ENCODE results near the gene XKR8. TPM values are rescaled to one million over a fixed set of nuclear protein-coding genes. Genes with fewer than 3 reads are reported as not detected.
A peak's percentile ranks its signal among the peaks of the same experiment; 100 is the strongest.

Gene XKR8
- total RNA-seq, 2 donors from 2014 or later: 7.1 to 9.8 TPM

DNA sequence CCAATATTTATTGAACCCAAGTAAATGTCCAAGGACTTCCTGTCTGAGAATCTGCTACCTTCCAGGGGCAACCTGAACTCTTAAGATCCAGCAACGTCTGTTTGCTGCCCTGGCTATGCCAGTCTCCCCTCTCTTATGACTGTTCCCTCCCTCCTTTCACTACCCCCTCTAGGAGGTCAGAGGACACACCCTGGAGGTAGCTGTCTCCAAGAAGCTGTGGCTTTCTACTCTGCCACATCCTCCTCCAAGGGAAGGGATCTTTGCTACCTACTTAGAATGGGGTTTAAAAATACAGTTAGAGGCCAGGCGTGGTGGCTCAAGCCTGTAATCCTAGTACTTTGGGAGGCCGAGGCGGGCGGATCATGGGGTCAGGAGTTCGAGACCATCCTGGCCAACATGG lies 28.6 kb upstream of the XKR8 start:
- H3K4me1 ChIP-seq: no peaks in the 10 kb centered on the region
- H3K27me3 ChIP-seq: no peaks in the 10 kb centered on the region
- no peaks in the 10 kb centered on the region for H3K9me3 ChIP-seq
- intact Hi-C loops (cut with DNase I): no loop called here
- no peak overlapping the region for H3K4me3 ChIP-seq
- no peaks in the 10 kb centered on the region for H3K36me3 ChIP-seq
- no peak overlapping the region for H3K27ac ChIP-seq
- no peak overlapping the region for H3K9ac ChIP-seq (ENCODE audit: low read depth in 2 of 2, low read length in 2 of 2)
- no peak for DNase-seq
- TF ChIP-seq, protein P1, sequence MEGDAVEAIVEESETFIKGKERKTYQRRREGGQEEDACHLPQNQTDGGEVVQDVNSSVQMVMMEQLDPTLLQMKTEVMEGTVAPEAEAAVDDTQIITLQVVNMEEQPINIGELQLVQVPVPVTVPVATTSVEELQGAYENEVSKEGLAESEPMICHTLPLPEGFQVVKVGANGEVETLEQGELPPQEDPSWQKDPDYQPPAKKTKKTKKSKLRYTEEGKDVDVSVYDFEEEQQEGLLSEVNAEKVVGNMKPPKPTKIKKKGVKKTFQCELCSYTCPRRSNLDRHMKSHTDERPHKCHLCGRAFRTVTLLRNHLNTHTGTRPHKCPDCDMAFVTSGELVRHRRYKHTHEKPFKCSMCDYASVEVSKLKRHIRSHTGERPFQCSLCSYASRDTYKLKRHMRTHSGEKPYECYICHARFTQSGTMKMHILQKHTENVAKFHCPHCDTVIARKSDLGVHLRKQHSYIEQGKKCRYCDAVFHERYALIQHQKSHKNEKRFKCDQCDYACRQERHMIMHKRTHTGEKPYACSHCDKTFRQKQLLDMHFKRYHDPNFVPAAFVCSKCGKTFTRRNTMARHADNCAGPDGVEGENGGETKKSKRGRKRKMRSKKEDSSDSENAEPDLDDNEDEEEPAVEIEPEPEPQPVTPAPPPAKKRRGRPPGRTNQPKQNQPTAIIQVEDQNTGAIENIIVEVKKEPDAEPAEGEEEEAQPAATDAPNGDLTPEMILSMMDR (IDR thresholded peaks at IDR 0.05): no peak

DNA sequence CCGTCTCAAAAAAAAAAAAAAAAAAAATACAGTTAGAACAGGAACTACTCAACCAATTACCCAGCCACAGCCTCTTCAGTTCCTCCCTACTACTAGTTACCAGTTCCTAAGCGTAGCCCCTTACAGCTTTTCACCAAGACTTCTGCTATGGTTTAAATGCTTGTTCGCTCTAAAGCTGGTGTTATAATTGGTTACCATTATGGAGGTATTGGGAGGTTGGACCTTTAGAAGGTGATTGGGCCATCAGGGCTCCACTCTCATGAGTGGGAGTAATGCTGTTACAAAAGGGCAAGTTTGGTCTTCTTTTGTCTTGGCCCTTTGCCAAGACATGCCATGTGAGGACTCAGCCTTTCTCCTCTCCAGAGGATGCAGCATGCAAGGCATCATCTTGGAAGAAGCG lies 28.0 kb upstream of the XKR8 start:
- Histone ChIP-seq H3K9ac (ENCODE audit: low read depth in 2 of 2, low read length in 2 of 2) (no peak overlapping the region), H3K4me1 (no peaks in the 10 kb centered on the region), H3K36me3 (no peaks in the 10 kb centered on the region), H3K9me3 (no peaks in the 10 kb centered on the region), H3K4me3 (no peak overlapping the region), H3K27ac (no peak overlapping the region), H3K27me3 (no peaks in the 10 kb centered on the region)
- no peak for DNase-seq
- intact Hi-C loops (cut with DNase I): no loop called here
- TF ChIP-seq, protein P1 (IDR thresholded peaks at IDR 0.05): no peak

DNA sequence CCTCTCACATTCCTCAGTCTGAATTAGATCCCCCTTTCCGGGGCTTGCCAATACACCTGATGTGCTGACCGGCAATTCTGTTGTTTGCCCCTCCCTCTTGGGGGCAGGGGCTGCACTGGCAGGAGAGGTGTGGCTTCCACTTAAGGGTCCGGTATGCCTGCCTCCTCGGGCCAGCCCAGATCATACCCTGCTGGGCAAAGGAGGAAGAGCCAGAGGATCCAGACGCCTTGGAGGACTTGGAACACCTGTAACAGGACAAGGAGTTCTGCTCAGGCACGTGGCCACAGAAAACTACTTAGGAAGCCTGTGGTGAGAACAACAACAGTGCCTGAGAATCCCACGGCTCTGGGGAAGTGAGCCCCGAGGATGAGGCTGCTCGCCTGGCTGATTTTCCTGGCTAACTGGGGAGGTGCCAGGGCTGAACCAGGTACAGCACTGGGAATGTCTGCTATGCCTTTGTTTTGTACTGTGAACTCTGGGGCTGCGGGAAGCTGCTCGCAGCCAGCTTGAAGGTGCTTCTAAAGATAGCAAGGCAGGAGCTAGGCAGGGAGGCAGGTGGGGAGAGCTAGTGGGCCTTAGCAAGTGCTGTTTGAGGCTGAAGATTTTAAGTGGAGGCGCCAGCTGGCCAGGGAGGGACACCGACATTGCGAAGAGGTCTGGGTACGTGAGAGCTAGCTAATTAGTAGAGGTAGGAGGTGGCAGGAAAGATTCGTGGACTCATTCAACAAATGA lies 24.8 kb upstream of the XKR8 start, which contains the start of gene SMPDL3B:
Gene SMPDL3B, plus strand, starts transcription at position 183 of the 732 bp plus-strand sequence. Its CDS starts 184 bp downstream, at position 367.
- no peaks in the 10 kb centered on the region for H3K27me3 ChIP-seq
- H3K9me3 ChIP-seq: no peaks in the 10 kb centered on the region
- DNase-seq: peak; percentile 88
- intact Hi-C loops (cut with DNase I): no loop called here
- H3K9ac ChIP-seq (ENCODE audit: low read depth in 2 of 2, low read length in 2 of 2): peak within 1 kb of the TSS; percentile 32 to 86
- no peaks in the 10 kb centered on the region for H3K4me1 ChIP-seq
- TF ChIP-seq, protein P1 (IDR thresholded peaks at IDR 0.05): no peak
- peak within 1 kb of the TSS; percentile 38 for H3K4me3 ChIP-seq
- no peaks in the 10 kb centered on the region for H3K36me3 ChIP-seq
- peak within 1 kb of the TSS; percentile 60 for H3K27ac ChIP-seq

DNA sequence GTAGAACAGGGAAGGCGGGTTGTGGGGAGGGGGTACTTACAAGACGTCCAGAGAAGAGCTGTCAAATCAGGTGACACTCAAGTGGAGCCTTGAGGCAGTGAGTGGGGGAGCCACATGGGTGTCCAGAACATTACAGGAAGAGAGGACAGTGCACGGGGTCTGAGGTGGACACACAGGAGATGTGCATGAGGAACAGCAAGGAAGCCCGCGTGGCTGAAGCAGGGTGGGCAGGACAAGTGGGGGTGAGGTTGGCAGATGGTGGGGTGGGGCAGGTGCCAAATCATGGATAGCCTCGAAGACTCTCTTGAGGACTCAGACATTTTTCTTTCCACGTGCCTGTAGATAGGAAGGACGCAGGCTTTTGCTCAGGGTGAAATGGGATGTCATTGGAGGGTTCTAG lies 24.1 kb upstream of the XKR8 start:
- Histone ChIP-seq H3K4me1 (no peaks in the 10 kb centered on the region), H3K4me3 (peak overlapping the region; percentile 38), H3K27me3 (no peaks in the 10 kb centered on the region), H3K9ac (ENCODE audit: low read depth in 2 of 2, low read length in 2 of 2) (peak overlapping the region in 1 of 2 donors; percentile 86), H3K9me3 (no peaks in the 10 kb centered on the region), H3K36me3 (no peaks in the 10 kb centered on the region), H3K27ac (no peak overlapping the region)
- no peak for DNase-seq
- intact Hi-C loops (cut with DNase I): no loop called here
- TF ChIP-seq, protein P1 (IDR thresholded peaks at IDR 0.05): no peak

DNA sequence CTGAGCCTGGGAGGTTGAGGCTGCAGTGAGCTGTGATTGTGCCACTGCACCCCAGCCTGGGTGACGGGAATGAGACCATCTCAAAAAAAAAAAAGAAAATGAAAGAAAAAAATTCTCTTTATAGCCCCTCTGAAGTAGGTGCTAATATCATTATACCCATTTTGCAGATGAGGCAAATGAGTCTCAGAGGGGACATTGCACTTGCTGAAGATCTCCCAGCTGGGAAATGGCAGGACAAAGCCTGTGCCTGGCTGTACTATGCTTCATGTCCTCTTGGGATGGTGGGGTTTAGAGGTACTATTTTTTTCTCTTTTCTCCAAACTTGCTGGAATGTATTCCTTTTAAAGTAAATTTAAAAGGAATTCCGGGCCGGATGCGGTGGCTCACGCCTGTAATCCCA lies 23.4 kb upstream of the XKR8 start:
- H3K9me3 ChIP-seq: no peaks in the 10 kb centered on the region
- no peaks in the 10 kb centered on the region for H3K27me3 ChIP-seq
- no peak overlapping the region for H3K4me3 ChIP-seq
- TF ChIP-seq, protein P1 (IDR thresholded peaks at IDR 0.05): no peak
- DNase-seq: no peak
- no peak overlapping the region for H3K27ac ChIP-seq
- no peak overlapping the region for H3K9ac ChIP-seq (ENCODE audit: low read depth in 2 of 2, low read length in 2 of 2)
- no peaks in the 10 kb centered on the region for H3K36me3 ChIP-seq
- intact Hi-C loops (cut with DNase I): no loop called here
- no peaks in the 10 kb centered on the region for H3K4me1 ChIP-seq
